ENCODE results near the gene ITK. TPM values are rescaled to one million over a fixed set of nuclear protein-coding genes. Genes with fewer than 3 reads are reported as not detected.

ITK gene
- polyA plus RNA-seq, 2 of the 4 experiments (the other 2 are of a cell fraction): not detected

DNA sequence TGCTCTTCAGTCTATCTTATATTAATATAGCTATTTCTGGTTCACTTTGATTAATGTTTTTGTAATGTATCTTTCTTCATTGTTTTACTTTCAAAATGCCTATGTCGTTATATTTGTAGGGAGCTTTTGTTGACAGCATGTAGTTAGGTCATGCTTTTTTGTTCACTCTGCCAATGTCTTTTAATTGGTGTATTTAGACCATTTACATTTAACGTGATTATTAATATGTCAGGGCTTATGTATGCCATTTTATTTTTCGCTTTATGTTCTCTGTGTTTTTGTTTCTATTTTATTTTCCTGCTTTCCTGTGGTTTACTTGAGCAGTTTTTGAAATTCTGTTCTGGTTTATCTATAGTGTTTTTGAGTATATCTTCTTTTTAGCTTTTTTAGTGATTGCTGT lies 25.3 kb upstream of the ITK start:
- CTCF ChIA-PET: no interaction called here
- DNase-seq (ENCODE audit: low read depth in 1 of 2, low spot score in 1 of 2) (no peak), ATAC-seq (no peak), FAIRE-seq (no peak)
- Histone ChIP-seq H3K9me3 (no peaks in the 10 kb centered on the region), H3K4me2 (no peak overlapping the region), H3K27ac (no peak overlapping the region), H3K4me3 (no peak overlapping the region), H3K4me1 (no peaks in the 10 kb centered on the region)
- WGBS (ENCODE audit: missing lambda C conversion rate): 65% methylated on average over 3 of the region's 3 CpGs
- TF ChIP-seq NR3C1 (IDR thresholded peaks at IDR 0.05): no peak
- TF ChIP-seq CEBPB (IDR thresholded peaks at IDR 0.05): no peak
- no peak for TF ChIP-seq NFE2L2 (conservative IDR thresholded peaks at IDR 0.05; ENCODE audit: low read length)
- no peak for TF ChIP-seq PHF8 (IDR thresholded peaks at IDR 0.05; ENCODE audit: borderline replicate concordance, low read depth)
- no peak for TF ChIP-seq CHD2 (IDR thresholded peaks at IDR 0.05; ENCODE audit: low read length, partially characterized antibody)
- no peak for TF ChIP-seq FOXS1 (CRISPR knock-in tag; IDR thresholded peaks at IDR 0.05)
- POLR2A ChIA-PET: no interaction called here

DNA sequence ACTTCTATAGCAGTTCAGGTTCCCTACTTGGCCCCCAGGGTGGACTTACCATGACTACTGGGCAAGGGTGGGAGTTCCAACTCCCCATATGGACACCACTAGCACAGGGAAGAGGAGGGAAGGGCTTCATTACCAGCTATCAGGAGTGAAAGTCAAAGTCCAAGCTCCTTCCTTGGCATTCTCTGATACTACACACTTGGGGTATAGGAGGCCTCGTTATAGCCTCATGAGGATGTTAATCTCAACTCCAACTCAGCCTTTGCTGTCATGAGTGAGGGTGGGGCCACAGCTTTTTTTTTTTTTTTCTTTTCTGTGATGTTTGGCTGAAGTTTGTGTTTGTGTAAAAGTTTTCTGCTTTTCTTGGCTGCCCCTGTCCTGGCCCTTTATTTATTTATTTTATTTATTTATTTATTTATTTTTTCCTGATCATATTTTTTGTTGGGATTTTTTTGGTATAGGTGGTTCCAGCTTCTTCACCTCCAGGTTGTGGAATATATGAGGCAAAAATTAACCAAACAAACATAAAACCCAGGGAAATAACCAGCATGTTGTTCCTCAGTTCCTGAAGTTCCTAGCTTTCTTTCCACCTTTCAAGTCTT lies 23.2 kb upstream of the ITK start:
- FAIRE-seq: no peak
- POLR2A ChIA-PET: no interaction called here

DNA sequence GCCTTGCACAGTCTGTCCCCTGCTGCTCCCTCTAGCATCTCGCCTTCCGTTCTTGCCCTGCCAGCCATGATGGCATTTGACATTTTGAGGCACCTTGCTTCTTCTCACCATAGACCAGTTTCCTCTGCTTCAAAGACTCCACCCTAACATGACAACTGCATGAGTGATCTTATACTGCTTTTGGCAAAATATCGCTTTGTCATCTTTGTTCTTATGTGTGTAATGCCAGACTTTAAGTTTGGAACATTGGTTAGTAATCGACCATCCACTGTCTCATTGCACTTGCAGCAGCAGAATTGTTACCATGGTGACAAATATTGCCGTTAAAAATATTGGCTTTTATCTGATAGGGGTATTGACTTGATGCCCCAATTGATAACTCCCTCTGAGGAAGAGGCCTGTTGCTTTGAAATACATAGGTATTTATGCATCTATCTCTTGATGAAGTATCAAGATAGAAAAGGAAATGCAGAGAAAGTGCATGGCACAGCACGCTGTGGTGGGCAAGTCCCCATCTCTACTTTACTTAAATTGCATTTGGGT lies 21.4 kb upstream of the ITK start:
- WGBS (ENCODE audit: missing lambda C conversion rate): 65% methylated on average over 6 of the region's 6 CpGs
- no peak for TF ChIP-seq HEYL (CRISPR knock-in tag; IDR thresholded peaks at IDR 0.05)
- no peak for TF ChIP-seq JUNB (IDR thresholded peaks at IDR 0.05)
- TF ChIP-seq RNF2 (IDR thresholded peaks at IDR 0.05; ENCODE audit: borderline replicate concordance, low read depth): no peak
- TF ChIP-seq MAFK (IDR thresholded peaks at IDR 0.05; ENCODE audit: partially characterized antibody): peak; percentile 4
- TF ChIP-seq KDM1A (IDR thresholded peaks at IDR 0.05; ENCODE audit: low read depth): no peak
- TF ChIP-seq PHF8 (IDR thresholded peaks at IDR 0.05; ENCODE audit: borderline replicate concordance, low read depth): no peak
- TF ChIP-seq TP53 (CRISPR knock-in tag; IDR thresholded peaks at IDR 0.05): no peak
- H3K9me3 ChIP-seq: no peaks in the 10 kb centered on the region
- no peak overlapping the region for H3K27ac ChIP-seq
- no peaks in the 10 kb centered on the region for H3K4me1 ChIP-seq
- ATAC-seq (no peak), FAIRE-seq (no peak), DNase-seq (ENCODE audit: low read depth in 1 of 2, low spot score in 1 of 2) (no peak)
- H3K4me3 ChIP-seq: no peak overlapping the region
- POLR2A ChIA-PET: no interaction called here
- CTCF ChIA-PET: interaction anchor here (0.6 kb wide), 1 partner anchor 80 kb away, joined by 3 read pairs; no protein-coding TSS in a partner anchor
- no peak overlapping the region for H3K4me2 ChIP-seq

More for the DNA sequence above, 23.2 kb upstream of the ITK start:
- Histone ChIP-seq H3K4me3 (no peak overlapping the region), H3K27ac (no peak overlapping the region), H3K9me3 (no peaks in the 10 kb centered on the region), H3K4me2 (no peak overlapping the region), H3K4me1 (no peaks in the 10 kb centered on the region)
- TF ChIP-seq CEBPB (IDR thresholded peaks at IDR 0.05) (no peak), EP300 (IDR thresholded peaks at IDR 0.05) (no peak), TFCP2L1 (CRISPR knock-in tag; IDR thresholded peaks at IDR 0.05) (no peak), SREBF2 (IDR thresholded peaks at IDR 0.05) (no peak), MAZ (IDR thresholded peaks at IDR 0.05; ENCODE audit: borderline replicate concordance, low read depth, low read length) (no peak), CHD2 (IDR thresholded peaks at IDR 0.05; ENCODE audit: low read length, partially characterized antibody) (no peak)
- TF ChIP-seq, protein P1, sequence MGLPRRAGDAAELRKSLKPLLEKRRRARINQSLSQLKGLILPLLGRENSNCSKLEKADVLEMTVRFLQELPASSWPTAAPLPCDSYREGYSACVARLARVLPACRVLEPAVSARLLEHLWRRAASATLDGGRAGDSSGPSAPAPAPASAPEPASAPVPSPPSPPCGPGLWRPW (IDR thresholded peaks at IDR 0.05): no peak
- TF ChIP-seq, protein P2, sequence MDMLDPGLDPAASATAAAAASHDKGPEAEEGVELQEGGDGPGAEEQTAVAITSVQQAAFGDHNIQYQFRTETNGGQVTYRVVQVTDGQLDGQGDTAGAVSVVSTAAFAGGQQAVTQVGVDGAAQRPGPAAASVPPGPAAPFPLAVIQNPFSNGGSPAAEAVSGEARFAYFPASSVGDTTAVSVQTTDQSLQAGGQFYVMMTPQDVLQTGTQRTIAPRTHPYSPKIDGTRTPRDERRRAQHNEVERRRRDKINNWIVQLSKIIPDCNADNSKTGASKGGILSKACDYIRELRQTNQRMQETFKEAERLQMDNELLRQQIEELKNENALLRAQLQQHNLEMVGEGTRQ (IDR thresholded peaks at IDR 0.05): no peak
- DNase-seq (ENCODE audit: low read depth in 1 of 2, low spot score in 1 of 2): no peak
- CTCF ChIA-PET: interaction anchor here (1.0 to 1.7 kb wide), 2 partner anchors 9 to 15 kb away, joined by 3 to 15 read pairs; partner anchors contain the start of gene MED7
- no peak for ATAC-seq
- 85% methylated on average over 1 of the region's 1 CpG for WGBS (ENCODE audit: missing lambda C conversion rate)

DNA sequence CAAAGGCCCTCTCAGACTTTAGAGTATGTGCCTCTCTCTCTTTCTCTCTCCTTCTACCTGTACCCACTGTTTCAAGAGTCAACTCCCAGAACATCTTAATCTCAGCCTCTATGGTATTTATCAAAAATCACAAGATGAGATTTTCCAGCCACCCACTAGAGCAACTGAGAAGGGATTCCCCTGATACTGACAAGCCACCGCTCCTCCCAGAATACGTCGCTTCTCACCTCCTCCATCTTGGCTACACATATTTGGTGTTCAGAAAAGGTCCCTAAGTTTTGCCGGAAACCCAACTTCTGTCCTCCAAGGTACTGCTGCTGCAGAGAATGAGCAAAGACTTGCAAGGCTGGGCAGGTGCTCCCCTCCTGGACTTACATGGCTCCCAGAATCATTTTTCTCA lies 20.6 kb upstream of the ITK start:
- ChIA-PET CTCF (no interaction called here), POLR2A (no interaction called here)
- no peak for ATAC-seq
- no peak for DNase-seq (ENCODE audit: low read depth in 1 of 2, low spot score in 1 of 2)
- H3K27ac ChIP-seq: no peak overlapping the region
- TF ChIP-seq NR3C1 (IDR thresholded peaks at IDR 0.05) (no peak), HOXB5 (CRISPR knock-in tag; IDR thresholded peaks at IDR 0.05) (no peak), KDM1A (IDR thresholded peaks at IDR 0.05; ENCODE audit: low read depth) (no peak), SREBF2 (IDR thresholded peaks at IDR 0.05) (no peak), HEYL (CRISPR knock-in tag; IDR thresholded peaks at IDR 0.05) (no peak), MAFK (IDR thresholded peaks at IDR 0.05; ENCODE audit: partially characterized antibody) (no peak)
- TF ChIP-seq, protein P1 (IDR thresholded peaks at IDR 0.05): no peak
- TF ChIP-seq, protein P3, sequence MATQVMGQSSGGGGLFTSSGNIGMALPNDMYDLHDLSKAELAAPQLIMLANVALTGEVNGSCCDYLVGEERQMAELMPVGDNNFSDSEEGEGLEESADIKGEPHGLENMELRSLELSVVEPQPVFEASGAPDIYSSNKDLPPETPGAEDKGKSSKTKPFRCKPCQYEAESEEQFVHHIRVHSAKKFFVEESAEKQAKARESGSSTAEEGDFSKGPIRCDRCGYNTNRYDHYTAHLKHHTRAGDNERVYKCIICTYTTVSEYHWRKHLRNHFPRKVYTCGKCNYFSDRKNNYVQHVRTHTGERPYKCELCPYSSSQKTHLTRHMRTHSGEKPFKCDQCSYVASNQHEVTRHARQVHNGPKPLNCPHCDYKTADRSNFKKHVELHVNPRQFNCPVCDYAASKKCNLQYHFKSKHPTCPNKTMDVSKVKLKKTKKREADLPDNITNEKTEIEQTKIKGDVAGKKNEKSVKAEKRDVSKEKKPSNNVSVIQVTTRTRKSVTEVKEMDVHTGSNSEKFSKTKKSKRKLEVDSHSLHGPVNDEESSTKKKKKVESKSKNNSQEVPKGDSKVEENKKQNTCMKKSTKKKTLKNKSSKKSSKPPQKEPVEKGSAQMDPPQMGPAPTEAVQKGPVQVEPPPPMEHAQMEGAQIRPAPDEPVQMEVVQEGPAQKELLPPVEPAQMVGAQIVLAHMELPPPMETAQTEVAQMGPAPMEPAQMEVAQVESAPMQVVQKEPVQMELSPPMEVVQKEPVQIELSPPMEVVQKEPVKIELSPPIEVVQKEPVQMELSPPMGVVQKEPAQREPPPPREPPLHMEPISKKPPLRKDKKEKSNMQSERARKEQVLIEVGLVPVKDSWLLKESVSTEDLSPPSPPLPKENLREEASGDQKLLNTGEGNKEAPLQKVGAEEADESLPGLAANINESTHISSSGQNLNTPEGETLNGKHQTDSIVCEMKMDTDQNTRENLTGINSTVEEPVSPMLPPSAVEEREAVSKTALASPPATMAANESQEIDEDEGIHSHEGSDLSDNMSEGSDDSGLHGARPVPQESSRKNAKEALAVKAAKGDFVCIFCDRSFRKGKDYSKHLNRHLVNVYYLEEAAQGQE (IDR thresholded peaks at IDR 0.05): no peak
- no peaks in the 10 kb centered on the region for H3K4me1 ChIP-seq
- 91% methylated on average over 4 of the region's 4 CpGs for WGBS (ENCODE audit: missing lambda C conversion rate)
- no peak overlapping the region for H3K4me3 ChIP-seq
- no peaks in the 10 kb centered on the region for H3K9me3 ChIP-seq
- FAIRE-seq: no peak
- no peak overlapping the region for H3K4me2 ChIP-seq

Measured in A549 (cell line).